Measurements from ENCODE around the gene SEM1. TPM values are rescaled to one million over a fixed set of nuclear protein-coding genes. Genes with fewer than 3 reads are reported as not detected.

Gene SEM1
- total and polyA plus RNA-seq, 9 of the 15 experiments (the other 6 are each of a cell fraction or from before 2014, with no cell fraction given), result 74.7 to 938 (median 454) TPM

DNA sequence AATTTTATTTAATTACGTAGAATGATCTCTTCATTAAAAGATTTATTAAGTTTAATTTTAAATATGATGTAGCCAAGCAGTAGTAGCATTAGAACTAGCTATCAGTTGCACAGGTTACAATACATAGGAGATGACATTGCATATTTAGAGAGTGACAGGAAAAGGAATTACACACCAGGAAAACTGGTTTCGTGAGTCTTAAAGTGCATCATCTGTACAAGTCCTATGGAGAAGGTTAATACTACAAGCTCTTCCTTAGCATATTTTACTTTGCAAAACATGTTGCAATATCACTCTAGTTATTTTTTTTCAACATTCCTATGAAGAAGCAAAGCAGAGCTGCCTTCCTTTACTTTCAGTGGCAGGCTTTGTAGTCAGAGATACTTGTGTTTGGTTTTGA lies 20.2 kb upstream of the SEM1 start (continued):
- TF ChIP-seq NFXL1 (CRISPR knock-in tag; IDR thresholded peaks at IDR 0.05) (no peak), ZBTB43 (CRISPR knock-in tag; IDR thresholded peaks at IDR 0.05) (no peak), TAF15 (IDR thresholded peaks at IDR 0.05; ENCODE audit: low read depth, low read length) (no peak), NFIX (CRISPR knock-in tag; IDR thresholded peaks at IDR 0.05; ENCODE audit: low read depth) (no peak), MAFF (IDR thresholded peaks at IDR 0.05; ENCODE audit: low read length) (peak; percentile 17; the same call in 1 of the 2 replicates), ILK (tag; IDR thresholded peaks at IDR 0.05; ENCODE audit: borderline replicate concordance, low read depth) (no peak), PYGO2 (tag; IDR thresholded peaks at IDR 0.05) (no peak), SMARCA5 (IDR thresholded peaks at IDR 0.05) (no peak), BMI1 (IDR thresholded peaks at IDR 0.05; ENCODE audit: low read length) (no peak), HIVEP1 (CRISPR knock-in tag; IDR thresholded peaks at IDR 0.05) (no peak), ZNF780A (CRISPR knock-in tag; IDR thresholded peaks at IDR 0.05) (no peak), BDP1 (IDR thresholded peaks at IDR 0.05; ENCODE audit: insufficient read depth, insufficient read length) (no peak), E2F1 (CRISPR knock-in tag; IDR thresholded peaks at IDR 0.05) (no peak)
- TF ChIP-seq, protein P1, sequence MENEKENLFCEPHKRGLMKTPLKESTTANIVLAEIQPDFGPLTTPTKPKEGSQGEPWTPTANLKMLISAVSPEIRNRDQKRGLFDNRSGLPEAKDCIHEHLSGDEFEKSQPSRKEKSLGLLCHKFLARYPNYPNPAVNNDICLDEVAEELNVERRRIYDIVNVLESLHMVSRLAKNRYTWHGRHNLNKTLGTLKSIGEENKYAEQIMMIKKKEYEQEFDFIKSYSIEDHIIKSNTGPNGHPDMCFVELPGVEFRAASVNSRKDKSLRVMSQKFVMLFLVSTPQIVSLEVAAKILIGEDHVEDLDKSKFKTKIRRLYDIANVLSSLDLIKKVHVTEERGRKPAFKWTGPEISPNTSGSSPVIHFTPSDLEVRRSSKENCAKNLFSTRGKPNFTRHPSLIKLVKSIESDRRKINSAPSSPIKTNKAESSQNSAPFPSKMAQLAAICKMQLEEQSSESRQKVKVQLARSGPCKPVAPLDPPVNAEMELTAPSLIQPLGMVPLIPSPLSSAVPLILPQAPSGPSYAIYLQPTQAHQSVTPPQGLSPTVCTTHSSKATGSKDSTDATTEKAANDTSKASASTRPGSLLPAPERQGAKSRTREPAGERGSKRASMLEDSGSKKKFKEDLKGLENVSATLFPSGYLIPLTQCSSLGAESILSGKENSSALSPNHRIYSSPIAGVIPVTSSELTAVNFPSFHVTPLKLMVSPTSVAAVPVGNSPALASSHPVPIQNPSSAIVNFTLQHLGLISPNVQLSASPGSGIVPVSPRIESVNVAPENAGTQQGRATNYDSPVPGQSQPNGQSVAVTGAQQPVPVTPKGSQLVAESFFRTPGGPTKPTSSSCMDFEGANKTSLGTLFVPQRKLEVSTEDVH (IDR thresholded peaks at IDR 0.05; ENCODE audit: low read depth, partially characterized antibody), result no peak
- TF ChIP-seq, protein P2, sequence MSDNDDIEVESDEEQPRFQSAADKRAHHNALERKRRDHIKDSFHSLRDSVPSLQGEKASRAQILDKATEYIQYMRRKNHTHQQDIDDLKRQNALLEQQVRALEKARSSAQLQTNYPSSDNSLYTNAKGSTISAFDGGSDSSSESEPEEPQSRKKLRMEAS (CRISPR knock-in tag; IDR thresholded peaks at IDR 0.05), result no peak
